ENCODE data around the gene AFF3.

- TF ChIP-seq CTBP1 (IDR thresholded peaks at IDR 0.05; ENCODE audit: borderline replicate concordance) (no peak), BHLHE40 (IDR thresholded peaks at IDR 0.05; ENCODE audit: borderline replicate concordance) (no peak), ARNT (IDR thresholded peaks at IDR 0.05) (no peak), TARDBP (IDR thresholded peaks at IDR 0.05) (no peak), PKNOX1 (IDR thresholded peaks at IDR 0.05) (no peak), SP1 (IDR thresholded peaks at IDR 0.05) (no peak), ZNF384 (IDR thresholded peaks at IDR 0.05) (no peak), NFRKB (IDR thresholded peaks at IDR 0.05) (no peak), FOXA1 (IDR thresholded peaks at IDR 0.05) (no peak)
Observed at GRCh38 chr2:100000915-100001707, 141.3 kb downstream of the AFF3 start.

Data from HEK293T (cell line).